Astrocyte (in vitro differentiated cells and primary cell): Measurements from ENCODE around the gene ARL15.

Experiments
- EZH2 ChIP-seq: IDR thresholded peaks from 2 replicates; pipeline ENCODE4 v1.6.1; 2012; ENCODE audit warnings: mild to moderate bottlenecking, low read length, inconsistent platforms; ENCODE audit not compliant: insufficient read depth
- TF ChIP-seq, protein P1 (sequence below): IDR thresholded peaks from 2 replicates; pipeline ENCODE4 v1.5.1; 2011; ENCODE audit warnings: low read depth, mild to moderate bottlenecking, inconsistent platforms, low read length, moderate library complexity; ENCODE audit not compliant: insufficient read depth

DNA sequence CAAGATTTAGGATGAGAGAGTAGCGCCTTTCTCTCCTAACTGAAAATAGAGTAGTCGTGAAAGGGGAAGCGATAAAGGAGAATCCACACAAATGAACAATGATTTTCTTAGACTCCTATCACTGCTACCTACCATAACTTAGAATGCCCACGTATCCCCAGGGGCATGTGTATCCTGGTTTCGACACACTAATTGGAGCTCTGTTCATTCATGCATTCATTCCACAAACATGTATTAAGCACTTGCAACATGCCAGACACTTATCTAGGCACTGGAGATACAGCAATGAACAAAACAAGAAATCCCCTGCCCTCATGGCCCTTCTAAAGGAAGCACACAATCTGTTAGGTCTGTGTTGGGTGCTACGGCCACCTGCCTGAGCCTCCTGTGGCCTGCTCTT, 40.0 kb downstream of the ARL15 start:
- TF ChIP-seq, protein P1, sequence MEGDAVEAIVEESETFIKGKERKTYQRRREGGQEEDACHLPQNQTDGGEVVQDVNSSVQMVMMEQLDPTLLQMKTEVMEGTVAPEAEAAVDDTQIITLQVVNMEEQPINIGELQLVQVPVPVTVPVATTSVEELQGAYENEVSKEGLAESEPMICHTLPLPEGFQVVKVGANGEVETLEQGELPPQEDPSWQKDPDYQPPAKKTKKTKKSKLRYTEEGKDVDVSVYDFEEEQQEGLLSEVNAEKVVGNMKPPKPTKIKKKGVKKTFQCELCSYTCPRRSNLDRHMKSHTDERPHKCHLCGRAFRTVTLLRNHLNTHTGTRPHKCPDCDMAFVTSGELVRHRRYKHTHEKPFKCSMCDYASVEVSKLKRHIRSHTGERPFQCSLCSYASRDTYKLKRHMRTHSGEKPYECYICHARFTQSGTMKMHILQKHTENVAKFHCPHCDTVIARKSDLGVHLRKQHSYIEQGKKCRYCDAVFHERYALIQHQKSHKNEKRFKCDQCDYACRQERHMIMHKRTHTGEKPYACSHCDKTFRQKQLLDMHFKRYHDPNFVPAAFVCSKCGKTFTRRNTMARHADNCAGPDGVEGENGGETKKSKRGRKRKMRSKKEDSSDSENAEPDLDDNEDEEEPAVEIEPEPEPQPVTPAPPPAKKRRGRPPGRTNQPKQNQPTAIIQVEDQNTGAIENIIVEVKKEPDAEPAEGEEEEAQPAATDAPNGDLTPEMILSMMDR: no peak
- TF ChIP-seq EZH2: no peak
